Esophagus squamous epithelium (tissue), 5 donors: ENCODE data around the gene ROR2. TPM values are rescaled to one million over a fixed set of nuclear protein-coding genes. Genes with fewer than 3 reads are reported as not detected.

Experiments
- DNase-seq: peaks from one replicate; lab custom pipeline; 2025; lab: John Stamatoyannopoulos, UW
- H3K27ac ChIP-seq, 4 donors: fragments of 200-600 bp; sonication (generic); one replicate each; pipeline ENCODE4 v1.5.1; 2016 to 2019; ENCODE audit warnings: mild to moderate bottlenecking in 1 of 4
- H3K27me3 ChIP-seq, 4 donors: fragments of 200-600 bp; sonication (generic); 1 replicate in 3 of 4; 2 replicates in 1 of 4; pipeline versions ENCODE4 v1.5.1 to v1.6.0; 2017 to 2021; ENCODE audit warnings: antibody characterized with exemption in 1 of 4
- H3K36me3 ChIP-seq, 3 donors: fragments of 200-600 bp; sonication (generic); one replicate each; pipeline ENCODE4 v1.5.1; 2016 to 2019
- H3K4me1 ChIP-seq, 3 donors: fragments of 200-600 bp; sonication (generic); one replicate each; pipeline ENCODE4 v1.5.1; 2017 to 2019
- H3K4me3 ChIP-seq, 4 donors: fragments of 200-600 bp; sonication (generic); 1 replicate in 3 of 4; 2 replicates in 1 of 4; pipeline ENCODE4 v1.5.1; 2016 to 2019; ENCODE audit warnings: mild to moderate bottlenecking in 2 of 4, moderate library complexity in 1 of 4
- H3K9me3 ChIP-seq, 3 donors: fragments of 200-600 bp; sonication (generic); one replicate each; pipeline ENCODE4 v1.5.1; 2016 to 2019
- POLR2A ChIP-seq, 4 donors: fragments of 450-650 bp; IDR thresholded peaks; one replicate each; pipeline ENCODE4 v1.6.1; 2017; ENCODE audit warnings: antibody characterized with exemption in 4 of 4, mild to moderate bottlenecking in 4 of 4, moderate library complexity in 3 of 4
- WGBS, 2 donors: methylation state at CpG; one replicate each; pipeline ENCODE4 v1.1.5; 2018; 5-methylcytosine and 5-hydroxymethylcytosine counted together
- intact Hi-C: fragments of 100-400 bp; cut with DNase I; formaldehyde crosslinking; loops from one replicate; pipeline ENCODE4 v1.15.0; 2022
- total RNA-seq, 4 donors: library from RNA; depleted of rRNA; stranded (reverse); fragments of >200 nt; gene quantifications; one replicate each; pipeline ENCODE4 v1.1.0, GENCODE V29; 2016
- TF ChIP-seq, protein P1 (sequence below), 6 experiments: fragments of 450-650 bp in 4 of 6; fragments of 200-600 bp in 2 of 6; sonication (generic) in 2 of 6; IDR thresholded peaks; one replicate each; pipeline ENCODE4 v1.5.1; 2016 to 2019; ENCODE audit warnings: antibody characterized with exemption in 6 of 6, mild to moderate bottlenecking in 4 of 6, moderate library complexity in 4 of 6
- donor health status: DM: yes; HTN: yes; CAD: no.

ROR2 gene
- total RNA-seq, 4 donors from 2014 or later, result 0.68 to 12.6 (median 3.7) TPM

DNA sequence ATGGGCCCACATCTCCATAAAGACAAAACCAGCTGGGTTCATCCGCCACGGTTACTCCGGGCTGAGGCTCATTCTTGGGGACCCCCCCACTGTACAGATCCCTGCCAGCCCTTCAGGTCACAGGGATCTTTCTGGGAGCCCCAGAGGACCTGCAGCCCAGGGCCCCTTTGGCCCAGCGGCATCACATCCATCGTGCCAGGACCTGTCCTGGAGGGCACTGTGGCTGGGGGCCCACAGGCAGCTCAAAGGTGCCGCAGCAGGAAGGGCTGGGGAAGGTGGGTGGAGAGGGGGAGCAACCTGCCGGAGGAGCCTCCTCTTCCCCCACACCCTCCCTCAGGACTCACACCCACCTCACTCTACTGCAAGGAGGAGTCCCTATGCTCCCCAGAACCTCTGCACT, 252.8 kb downstream of the ROR2 start:
- Histone ChIP-seq H3K4me3 (no peak overlapping the region), H3K9me3 (no peaks in the 10 kb centered on the region), H3K27me3 (peaks cover 0 to 8% (median 0%) of the 10 kb centered on the region in 4 donors), H3K4me1 (no peaks in the 10 kb centered on the region), H3K27ac (no peak overlapping the region), H3K36me3 (no peaks in the 10 kb centered on the region)
- intact Hi-C loops, result no loop called here
- no peak for DNase-seq
- TF ChIP-seq, protein P1, sequence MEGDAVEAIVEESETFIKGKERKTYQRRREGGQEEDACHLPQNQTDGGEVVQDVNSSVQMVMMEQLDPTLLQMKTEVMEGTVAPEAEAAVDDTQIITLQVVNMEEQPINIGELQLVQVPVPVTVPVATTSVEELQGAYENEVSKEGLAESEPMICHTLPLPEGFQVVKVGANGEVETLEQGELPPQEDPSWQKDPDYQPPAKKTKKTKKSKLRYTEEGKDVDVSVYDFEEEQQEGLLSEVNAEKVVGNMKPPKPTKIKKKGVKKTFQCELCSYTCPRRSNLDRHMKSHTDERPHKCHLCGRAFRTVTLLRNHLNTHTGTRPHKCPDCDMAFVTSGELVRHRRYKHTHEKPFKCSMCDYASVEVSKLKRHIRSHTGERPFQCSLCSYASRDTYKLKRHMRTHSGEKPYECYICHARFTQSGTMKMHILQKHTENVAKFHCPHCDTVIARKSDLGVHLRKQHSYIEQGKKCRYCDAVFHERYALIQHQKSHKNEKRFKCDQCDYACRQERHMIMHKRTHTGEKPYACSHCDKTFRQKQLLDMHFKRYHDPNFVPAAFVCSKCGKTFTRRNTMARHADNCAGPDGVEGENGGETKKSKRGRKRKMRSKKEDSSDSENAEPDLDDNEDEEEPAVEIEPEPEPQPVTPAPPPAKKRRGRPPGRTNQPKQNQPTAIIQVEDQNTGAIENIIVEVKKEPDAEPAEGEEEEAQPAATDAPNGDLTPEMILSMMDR (IDR thresholded peaks at IDR 0.05), result no peak
- no peak for TF ChIP-seq POLR2A (IDR thresholded peaks at IDR 0.05)
- 83 to 91% methylated on average over 3 to 5 of the region's 7 CpGs for WGBS, 2 donors

DNA sequence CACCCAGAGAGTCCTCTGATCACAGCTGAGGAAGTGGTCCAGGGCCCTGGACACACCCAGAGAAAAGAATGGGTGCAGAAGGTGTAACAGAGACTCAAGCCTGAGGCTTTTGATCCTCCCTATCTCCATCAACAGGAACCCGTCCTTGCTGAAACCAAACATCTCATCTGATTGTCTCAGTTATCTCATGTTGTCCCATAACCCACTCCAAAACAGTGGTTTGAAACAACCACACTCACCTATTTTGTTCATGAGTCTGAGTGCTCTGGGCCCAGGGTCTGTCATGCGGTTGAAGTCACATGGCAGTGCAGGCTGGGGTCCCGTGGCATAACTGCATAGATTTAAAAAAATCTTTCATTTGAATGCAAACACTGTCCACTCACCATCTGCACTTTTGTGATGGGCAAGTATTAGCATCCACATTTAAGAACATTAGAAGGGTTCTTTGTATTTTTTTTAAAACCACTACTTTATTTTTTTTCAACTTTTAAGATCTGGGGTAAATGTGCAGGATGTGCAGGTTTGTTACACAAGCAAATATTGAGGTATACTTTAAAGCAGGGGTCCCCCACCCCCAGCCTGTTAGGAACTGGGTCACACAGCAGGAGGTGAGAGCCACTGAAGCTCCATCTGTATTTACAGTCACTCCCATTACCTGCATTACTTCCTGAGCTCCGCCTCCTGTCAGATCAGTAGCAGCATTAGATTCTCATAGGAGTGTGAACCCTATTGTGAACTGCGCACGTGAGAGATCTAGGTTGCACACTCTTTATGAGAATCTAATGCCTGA, 255.8 kb downstream of the ROR2 start:
- peaks cover 0 to 13% (median 0%) of the 10 kb centered on the region in 4 donors for H3K27me3 ChIP-seq
- intact Hi-C loops, result no loop called here
- H3K9me3 ChIP-seq, result no peaks in the 10 kb centered on the region
- no peaks in the 10 kb centered on the region for H3K4me1 ChIP-seq
- H3K36me3 ChIP-seq, result no peaks in the 10 kb centered on the region
- H3K27ac ChIP-seq, result no peak overlapping the region
- no peak overlapping the region for H3K4me3 ChIP-seq
- DNase-seq, result no peak
- TF ChIP-seq, protein P1 (IDR thresholded peaks at IDR 0.05), result no peak
- TF ChIP-seq POLR2A (IDR thresholded peaks at IDR 0.05), result no peak
- 77 to 80% methylated on average over 6 of the region's 6 CpGs for WGBS, 2 donors

DNA sequence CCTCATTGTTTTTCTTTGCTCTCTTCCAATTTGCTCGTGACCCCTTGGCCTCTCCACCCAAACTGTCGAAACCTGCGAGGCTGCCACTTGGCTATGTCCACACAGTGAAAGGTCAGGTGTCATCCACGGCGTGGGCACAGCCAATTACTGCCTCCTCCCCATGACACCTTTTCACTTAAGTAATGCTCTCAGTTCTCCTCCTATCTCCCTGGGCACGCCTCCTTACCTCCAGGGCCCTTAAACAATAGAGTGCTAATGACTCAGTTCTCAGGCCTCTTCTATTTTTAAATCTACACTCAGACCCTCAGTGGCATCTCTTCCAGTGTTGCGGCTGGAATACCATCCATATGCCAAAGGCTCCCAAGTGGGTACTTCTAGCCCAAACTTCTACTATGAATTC, 256.8 kb downstream of the ROR2 start:
- Histone ChIP-seq H3K27me3 (peaks cover 0 to 13% (median 0%) of the 10 kb centered on the region in 4 donors), H3K9me3 (no peaks in the 10 kb centered on the region), H3K27ac (no peak overlapping the region), H3K4me1 (no peaks in the 10 kb centered on the region), H3K4me3 (no peak overlapping the region), H3K36me3 (no peaks in the 10 kb centered on the region)
- no peak for TF ChIP-seq POLR2A (IDR thresholded peaks at IDR 0.05)
- TF ChIP-seq, protein P1 (IDR thresholded peaks at IDR 0.05), result no peak
- intact Hi-C loops, result no loop called here
- 35 to 50% methylated on average over 7 of the region's 7 CpGs for WGBS, 2 donors
- DNase-seq, result no peak

DNA sequence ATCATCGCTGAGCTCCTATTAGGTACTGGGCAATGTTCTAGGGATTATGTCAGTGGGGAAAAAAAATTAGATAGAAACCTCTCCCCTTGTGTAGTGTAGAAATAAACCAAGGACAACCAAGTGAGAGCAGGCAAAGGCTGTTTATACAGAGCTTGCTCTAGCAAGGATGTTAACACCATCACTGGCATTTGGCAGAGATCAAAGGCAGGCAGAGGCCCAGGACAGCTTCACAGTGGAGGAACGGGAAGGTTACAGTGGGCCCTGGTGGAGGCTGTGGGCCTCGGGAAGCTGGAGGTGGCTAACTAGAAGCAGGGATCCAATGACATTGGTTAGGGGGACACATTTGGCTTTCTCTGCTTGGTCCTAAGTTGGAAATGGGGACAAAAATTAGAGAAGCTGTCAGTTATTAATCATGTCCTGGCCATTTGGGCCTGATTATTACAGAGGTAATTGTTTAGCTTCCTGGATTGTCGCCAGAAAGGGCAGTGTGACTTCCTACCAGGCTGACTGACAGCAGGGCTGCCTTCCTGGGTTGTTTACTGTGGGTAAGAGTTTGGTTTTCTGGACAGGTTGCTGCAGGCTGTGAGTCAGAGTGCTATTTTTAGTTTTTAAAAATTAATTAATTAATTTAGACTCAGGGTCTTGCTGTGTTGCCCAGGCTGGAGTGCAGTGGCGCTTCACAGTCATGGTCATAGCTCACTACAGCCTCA, 259.3 kb downstream of the ROR2 start:
- no peaks in the 10 kb centered on the region for H3K9me3 ChIP-seq
- H3K27ac ChIP-seq, result no peak overlapping the region
- TF ChIP-seq, protein P1 (IDR thresholded peaks at IDR 0.05), result no peak
- TF ChIP-seq POLR2A (IDR thresholded peaks at IDR 0.05), result no peak
- DNase-seq, result no peak
- no peak overlapping the region for H3K4me3 ChIP-seq
- no peaks in the 10 kb centered on the region for H3K4me1 ChIP-seq
- WGBS, 2 donors, result 63 to 76% methylated on average over 5 of the region's 5 CpGs
- H3K36me3 ChIP-seq, result no peaks in the 10 kb centered on the region
- intact Hi-C loops, result no loop called here
- peaks cover 0 to 13% (median 0%) of the 10 kb centered on the region in 4 donors for H3K27me3 ChIP-seq

DNA sequence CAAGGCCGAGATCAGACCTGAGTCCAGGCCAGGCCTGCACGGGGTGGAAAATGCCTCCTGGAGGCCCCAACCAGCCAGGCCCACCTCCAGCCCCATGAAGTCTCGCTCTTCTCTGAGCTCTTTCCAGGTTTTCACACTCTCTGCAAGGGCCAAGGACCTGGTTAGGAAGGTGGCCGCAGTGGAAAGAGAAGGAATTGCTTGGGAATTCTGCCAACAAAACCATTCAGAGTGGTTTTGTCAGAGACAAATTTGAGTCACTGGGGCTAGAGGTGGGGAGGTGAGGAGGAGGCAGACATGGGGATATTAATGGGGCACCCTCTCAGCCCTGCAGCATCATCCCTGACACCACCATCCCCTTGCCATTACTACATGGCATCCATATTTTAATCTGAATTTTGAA, 261.0 kb downstream of the ROR2 start:
- WGBS, 2 donors, result 87 to 100% methylated on average over 2 to 4 of the region's 4 CpGs
- no peak overlapping the region for H3K27ac ChIP-seq
- no peak for DNase-seq
- no peaks in the 10 kb centered on the region for H3K9me3 ChIP-seq
- H3K4me3 ChIP-seq, result no peak overlapping the region
- TF ChIP-seq, protein P1 (IDR thresholded peaks at IDR 0.05), result no peak
- no peak for TF ChIP-seq POLR2A (IDR thresholded peaks at IDR 0.05)
- intact Hi-C loops, result no loop called here
- peaks cover 0 to 13% (median 0%) of the 10 kb centered on the region in 4 donors for H3K27me3 ChIP-seq
- no peaks in the 10 kb centered on the region for H3K4me1 ChIP-seq
- no peaks in the 10 kb centered on the region for H3K36me3 ChIP-seq
